GM12875 (cell line): ENCODE measurements around the gene MC2R.

ENCODE experiments used
- H3K4me3 ChIP-seq: one replicate; pipeline ENCODE4 v1.5.1; 2011; ENCODE audit warnings: low read depth, low read length, control low read depth
- TF ChIP-seq, protein P1 (sequence below): IDR thresholded peaks from 2 replicates; pipeline ENCODE4 v1.5.1; 2011; ENCODE audit warnings: low read depth, mild to moderate bottlenecking, control low read depth, inconsistent platforms, low read length, moderate library complexity, borderline replicate concordance; ENCODE audit not compliant: insufficient read depth

MC2R gene

DNA sequence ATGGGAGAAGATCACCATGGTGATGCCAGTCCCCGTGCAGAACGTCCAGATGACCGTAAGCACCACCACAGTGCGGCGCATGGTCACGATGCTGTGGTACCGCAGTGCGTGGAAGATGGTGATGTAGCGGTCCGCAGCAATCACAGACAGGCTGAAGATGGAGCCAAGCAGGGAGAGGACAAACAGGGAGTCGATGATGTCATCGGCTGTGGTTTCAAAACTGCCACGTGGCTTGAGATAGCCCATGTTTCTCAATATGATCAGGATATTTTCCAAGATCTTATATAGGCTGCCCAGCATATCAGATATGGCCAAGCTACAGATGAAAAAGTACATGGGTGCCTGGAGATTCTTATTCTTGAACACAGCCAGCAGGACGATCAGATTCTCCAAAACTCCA is 30.3 kb downstream of the MC2R start:
- TF ChIP-seq, protein P1, sequence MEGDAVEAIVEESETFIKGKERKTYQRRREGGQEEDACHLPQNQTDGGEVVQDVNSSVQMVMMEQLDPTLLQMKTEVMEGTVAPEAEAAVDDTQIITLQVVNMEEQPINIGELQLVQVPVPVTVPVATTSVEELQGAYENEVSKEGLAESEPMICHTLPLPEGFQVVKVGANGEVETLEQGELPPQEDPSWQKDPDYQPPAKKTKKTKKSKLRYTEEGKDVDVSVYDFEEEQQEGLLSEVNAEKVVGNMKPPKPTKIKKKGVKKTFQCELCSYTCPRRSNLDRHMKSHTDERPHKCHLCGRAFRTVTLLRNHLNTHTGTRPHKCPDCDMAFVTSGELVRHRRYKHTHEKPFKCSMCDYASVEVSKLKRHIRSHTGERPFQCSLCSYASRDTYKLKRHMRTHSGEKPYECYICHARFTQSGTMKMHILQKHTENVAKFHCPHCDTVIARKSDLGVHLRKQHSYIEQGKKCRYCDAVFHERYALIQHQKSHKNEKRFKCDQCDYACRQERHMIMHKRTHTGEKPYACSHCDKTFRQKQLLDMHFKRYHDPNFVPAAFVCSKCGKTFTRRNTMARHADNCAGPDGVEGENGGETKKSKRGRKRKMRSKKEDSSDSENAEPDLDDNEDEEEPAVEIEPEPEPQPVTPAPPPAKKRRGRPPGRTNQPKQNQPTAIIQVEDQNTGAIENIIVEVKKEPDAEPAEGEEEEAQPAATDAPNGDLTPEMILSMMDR = no peak
- H3K4me3 ChIP-seq = no peak overlapping the region

DNA sequence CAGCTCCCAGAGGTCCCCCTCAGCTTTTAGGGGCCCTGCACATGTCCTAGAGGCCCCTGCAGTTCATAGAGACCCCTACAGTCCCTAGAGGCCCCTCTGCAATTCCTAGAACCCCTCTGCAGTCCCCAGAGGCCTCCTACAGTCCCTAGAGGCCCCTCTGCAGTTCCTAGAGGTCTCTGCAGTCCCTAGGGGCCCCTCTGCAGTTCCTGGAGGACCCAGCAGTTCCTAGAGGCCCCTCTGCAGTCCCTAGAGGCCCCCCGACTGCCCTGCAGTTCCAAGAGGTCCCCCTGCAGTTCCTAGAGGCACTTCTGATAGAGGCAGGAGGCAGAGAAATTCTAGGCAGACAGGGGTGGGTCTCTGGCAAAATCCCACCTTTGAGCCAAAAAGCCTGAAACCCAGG is 35.4 kb downstream of the MC2R start:
- no peak overlapping the region for H3K4me3 ChIP-seq
- TF ChIP-seq, protein P1 = no peak

DNA sequence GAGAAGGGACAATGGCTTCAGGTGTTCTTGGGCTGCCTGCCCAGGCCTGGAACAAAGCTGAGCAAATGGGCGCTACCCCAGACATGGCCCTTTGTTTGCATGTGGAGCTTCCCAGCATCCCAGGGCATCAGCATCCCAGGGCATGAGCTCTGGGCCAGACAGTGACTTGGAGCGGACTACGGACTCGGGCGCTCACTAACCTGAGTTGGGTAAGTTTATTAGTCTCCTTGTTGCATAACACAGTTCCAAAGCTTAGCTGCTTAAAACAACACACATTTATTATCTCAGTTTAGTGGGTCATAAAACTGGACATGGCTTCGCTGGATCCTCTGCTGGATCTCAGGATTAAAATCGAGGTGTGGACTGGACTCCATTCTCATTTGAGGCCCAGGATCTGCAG is 35.8 kb downstream of the MC2R start:
- H3K4me3 ChIP-seq = no peak overlapping the region
- TF ChIP-seq, protein P1 = no peak

DNA sequence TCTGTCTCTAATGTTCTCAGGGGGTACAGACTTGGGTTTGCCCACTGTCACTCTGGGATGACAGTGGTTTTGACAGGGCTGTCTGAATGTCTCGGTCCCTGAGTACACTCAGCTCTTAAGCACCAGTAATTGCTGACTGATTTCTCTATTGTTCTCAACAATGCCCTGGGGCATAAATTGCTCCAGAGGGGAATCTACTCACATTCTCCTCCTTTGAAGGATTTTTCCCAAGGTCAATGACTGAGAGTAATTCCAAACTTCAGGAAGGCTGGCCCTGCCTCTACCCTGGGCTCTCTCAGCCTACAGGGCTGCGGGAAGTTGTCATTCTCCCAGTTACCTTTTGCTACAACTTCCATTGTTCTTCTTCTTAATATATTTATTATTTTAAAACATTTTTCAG is 36.5 kb downstream of the MC2R start:
- TF ChIP-seq, protein P1 = no peak
- no peak overlapping the region for H3K4me3 ChIP-seq

DNA sequence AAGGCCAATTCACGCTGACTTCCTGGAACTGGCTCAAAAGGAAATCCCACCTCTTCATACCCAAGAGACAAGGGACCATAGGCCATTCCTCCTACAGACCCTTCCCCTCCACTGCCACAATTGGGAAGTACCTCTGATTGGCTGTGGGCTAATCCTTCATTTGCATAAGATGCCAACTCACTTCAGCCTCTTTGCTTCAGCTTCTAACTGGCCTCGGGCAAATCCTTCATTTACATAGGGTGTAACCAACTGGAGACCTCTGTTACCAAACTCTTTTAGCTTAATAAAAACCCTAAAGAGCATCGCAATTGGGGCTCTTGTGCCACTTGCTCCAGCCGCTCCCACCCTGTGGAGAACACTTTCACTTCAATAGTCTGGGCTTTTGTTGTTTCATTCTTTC is 38.2 kb downstream of the MC2R start:
- TF ChIP-seq, protein P1 = no peak
- no peak overlapping the region for H3K4me3 ChIP-seq

DNA sequence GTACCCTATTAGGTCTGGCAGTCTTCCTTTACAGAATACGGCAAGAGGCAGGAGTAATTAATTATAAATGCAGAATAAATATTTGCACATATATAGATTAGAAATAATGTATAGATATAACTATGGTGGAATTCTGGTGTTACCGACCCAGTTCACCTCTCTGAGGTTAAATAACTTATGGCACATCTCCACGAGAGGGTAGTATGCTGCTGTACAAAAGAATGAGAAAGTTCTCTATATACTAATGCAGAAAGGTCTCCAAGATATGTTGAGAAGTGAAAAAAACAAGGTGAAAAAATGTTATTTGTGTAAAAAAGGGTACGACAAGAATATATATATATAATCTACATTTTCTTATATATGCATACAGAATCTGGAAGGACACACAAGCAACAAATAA is 40.8 kb downstream of the MC2R start:
- TF ChIP-seq, protein P1 = no peak
- no peak overlapping the region for H3K4me3 ChIP-seq

DNA sequence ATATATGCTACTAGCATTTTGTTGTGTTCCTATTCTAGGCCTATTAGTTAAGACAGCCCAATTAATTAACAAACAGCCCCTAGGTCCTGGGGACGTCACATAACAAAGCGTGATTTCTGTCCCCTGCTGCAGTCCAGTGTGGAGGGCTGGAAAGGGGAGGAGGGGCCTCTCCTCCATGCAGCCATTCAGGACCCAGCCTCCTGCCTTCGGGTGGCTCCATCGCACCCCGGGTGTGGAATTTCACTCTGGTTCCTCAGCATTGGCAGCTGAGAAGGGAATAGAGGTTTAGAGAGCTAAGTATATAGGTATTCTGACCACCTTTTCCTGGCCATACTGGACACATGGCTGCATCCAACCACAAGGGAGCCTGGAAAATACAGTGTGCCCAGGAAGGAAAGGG is 42.4 kb downstream of the MC2R start:
- no peak overlapping the region for H3K4me3 ChIP-seq
- TF ChIP-seq, protein P1 = no peak
